Fibroblast of gingiva (primary cell): ENCODE results near the gene ELOVL6.
"Not testable (repeated sequence)": the region's sequence is repeated elsewhere in the genome, so short reads cannot be mapped to it uniquely, and the experiment has no call there.

ENCODE experiments used
- DNase-seq: peaks from one replicate; pipeline ENCODE4 v3.0.0-alpha.2; 2011; ENCODE audit warnings: low read depth

The ELOVL6 gene

DNA sequence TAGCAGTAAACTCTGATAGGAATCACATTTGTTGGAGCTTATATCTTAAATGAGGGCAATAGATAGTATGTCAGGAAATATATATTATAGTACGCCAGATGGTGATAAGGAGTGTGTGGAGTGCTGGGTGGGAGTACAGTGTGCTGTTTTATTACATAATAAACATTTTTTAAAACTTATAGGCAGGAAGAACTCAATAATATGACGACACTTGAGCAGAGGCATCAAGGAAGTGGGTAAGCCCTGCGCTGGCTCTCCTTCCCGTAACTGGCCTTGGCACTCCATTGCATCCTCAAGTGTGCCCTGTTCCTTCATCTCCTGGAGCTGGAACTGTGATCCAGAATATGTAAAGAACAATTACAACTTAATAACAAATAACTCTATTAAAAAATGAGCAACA, 123.8 kb downstream of the ELOVL6 start:
- no peak for DNase-seq

DNA sequence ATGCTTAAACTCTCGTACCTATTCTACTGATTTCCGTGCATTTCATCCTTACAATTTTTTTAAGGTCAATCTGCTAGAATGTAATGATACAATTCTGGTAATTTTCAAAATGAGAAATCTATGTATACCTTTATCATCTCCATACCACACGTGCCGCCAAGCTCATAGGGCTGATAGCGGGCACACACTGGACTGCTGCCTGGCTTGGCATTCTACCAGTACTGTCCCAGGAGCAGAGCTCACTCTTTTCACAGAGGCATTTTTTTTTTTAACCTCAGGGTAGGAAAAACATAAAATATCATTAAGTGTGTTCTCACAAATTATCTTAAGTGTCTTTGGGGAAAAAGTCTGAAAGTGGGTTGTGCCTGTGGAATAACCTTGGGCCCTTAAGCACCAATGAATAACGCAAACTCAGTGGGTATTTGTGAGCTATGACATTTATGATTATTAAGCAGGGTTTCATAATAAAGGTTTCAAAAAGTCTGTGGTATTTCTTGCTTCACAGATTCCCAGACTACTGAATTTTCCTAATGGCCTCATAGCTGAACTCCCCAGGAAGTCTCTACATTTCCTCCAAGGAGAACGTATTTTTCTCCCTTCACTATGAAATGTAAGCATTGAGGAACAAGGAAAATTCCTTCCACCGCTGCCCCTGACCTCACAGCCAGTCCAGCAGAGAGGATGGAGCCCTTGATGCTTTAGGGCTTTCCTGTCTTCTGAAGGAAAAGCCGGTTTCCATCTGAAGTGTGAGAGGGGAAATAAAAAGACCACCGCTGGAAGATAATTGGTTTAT, 125.2 kb downstream of the ELOVL6 start:
- no peak for DNase-seq

DNA sequence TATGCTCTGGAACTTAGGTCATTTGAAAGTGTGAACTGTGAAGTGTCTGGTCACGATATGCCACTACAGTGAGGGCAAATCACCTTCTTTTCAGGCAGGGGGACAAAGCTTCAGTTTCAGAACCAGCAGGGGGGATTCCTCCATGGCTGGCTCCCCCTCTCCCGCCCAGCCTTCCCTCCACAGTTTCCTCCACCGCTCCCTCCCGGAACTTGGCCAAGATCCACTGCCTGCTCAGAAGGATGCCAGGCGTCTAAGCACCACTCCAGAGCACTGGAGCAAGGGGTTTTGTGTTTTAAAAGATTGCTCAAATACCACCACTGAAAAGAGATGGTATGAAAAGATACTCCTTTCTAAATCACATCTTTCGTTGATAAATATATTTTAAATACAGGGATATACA, 126.9 kb downstream of the ELOVL6 start:
- no peak for DNase-seq

DNA sequence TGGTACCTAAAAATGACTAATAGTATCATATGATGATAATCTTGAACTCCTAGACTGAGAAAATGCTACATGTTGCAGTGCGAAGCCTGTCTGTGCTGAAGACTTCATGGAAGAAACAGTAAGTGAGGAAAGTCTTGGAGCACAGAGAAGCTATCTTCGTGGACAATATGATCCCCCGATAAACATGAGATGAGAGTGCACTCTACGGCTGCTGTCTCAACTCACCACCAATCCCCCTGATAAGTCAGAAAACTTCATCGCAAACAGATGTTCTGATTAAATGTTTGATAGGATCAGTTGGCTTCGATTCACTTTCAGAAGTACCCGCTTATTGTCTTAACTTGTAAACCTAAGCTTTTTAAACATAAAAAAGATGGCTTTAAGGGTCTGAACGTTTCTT, 130.2 kb downstream of the ELOVL6 start:
- DNase-seq, result no peak

- DNase-seq, result no peak
Measured at GRCh38 chr4:110064934-110065333, 133.5 kb downstream of the ELOVL6 start.

- no peak for DNase-seq
Measured at GRCh38 chr4:110064295-110064694, 134.1 kb downstream of the ELOVL6 start.

- DNase-seq, result no peak
Measured at GRCh38 chr4:110062166-110062565, 136.2 kb downstream of the ELOVL6 start.

- no peak for DNase-seq
Measured at GRCh38 chr4:110061076-110061475, 137.3 kb downstream of the ELOVL6 start.

GRCh38 chr4:110059556-110060191, 138.7 kb downstream of the ELOVL6 start:
- DNase-seq, result peak; percentile 60

GRCh38 chr4:110058677-110059076, 139.7 kb downstream of the ELOVL6 start:
- no peak for DNase-seq

DNA sequence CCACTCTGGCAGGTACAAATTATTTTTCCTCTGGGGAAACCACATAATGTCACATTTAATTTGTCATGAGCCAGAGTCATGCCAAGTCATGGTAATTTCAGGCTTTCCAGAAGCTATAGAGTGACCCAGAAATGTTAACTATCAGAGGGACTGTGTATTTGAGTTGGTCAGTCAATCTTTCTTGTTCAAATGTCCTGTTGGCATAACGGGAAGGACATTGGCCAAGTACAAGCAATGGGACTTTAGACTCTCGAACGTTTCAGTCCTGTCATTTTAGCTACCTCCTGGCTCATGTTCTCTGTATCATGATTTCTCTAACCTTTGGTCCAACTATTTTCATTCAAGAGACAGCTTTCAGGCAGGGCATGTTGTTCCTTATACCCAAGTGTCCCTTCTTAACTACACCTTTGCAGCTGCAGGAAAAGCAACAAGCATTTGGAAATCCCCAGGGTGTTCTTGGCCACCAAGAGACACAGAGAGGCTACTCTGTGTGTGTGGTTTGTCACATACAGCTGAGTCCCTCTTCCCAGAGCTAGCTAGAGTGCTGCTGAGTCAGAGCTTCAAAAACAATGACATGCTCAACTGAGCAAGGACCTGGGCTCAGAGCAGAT, 143.2 kb downstream of the ELOVL6 start:
- peak; percentile 3 for DNase-seq

DNA sequence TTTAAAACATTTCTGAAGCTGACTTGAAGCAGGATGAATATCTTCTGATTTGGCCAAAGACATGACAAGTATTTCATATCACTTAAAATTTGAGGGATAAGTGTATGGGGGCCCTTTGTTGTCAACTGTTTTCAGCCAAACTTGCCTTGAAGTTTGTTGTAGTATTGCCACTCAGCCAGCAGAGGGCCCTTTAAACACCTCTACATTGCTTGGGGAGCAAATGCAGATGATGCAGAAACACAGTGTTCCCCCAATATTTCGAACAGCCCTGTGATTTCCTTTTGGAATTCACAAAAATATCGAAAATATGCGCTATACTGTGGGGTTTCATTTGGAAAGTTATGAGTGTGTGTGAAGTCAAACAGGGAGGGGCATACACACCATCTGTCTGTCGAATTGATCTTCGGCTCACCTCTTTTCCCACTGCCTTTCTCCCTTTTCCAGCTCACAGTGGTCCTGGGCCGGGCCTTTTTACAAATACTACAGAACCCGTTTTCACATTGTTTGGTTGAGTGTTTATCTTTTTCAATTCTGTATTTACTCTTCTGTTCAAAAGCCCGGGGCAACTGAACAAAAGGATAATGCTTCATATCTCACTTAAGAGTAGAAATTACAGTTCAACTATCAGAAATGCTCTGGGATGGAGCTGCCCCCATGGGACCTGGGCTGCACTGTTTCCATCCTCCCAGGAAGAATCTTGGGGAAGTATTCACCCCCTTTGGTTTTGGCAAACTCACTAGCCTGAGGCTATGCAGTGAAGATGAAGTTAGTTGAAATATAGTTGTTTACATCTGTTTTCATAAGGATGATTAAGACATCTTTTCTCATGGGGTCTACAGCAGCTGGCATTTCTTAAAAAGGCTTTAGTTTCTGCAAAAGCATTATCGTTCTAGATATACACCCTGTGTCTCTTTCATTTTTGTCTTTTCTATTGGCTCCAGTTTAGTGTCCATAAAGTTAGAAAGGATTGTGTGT, 148.2 kb downstream of the ELOVL6 start:
- peak; percentile 66 for DNase-seq

DNA sequence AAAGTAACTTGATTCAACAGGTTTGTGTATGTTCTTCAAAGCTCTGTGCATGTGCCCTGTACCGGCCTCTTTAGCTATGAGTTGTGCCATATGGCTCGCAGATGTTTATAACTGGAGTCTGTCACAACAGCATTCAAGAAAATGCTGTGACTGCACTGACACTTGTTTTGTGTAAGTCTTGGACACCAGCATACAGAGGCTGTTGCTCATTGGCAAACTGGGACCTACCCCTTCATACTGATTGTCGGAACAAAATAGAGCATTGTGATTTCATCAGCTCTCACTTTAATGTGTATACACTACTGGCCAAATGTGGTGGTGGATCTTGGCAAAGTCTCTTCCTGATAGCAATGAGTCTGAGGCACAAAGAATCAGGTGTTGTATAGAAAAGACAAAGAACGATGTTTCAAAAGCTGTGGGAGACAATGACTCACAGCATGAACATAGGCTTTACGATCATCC, 151.8 kb downstream of the ELOVL6 start:
- DNase-seq, result peak; percentile 73

GRCh38 chr4:110042545-110043517, 155.6 kb downstream of the ELOVL6 start:
- peak; percentile 3 for DNase-seq

DNA sequence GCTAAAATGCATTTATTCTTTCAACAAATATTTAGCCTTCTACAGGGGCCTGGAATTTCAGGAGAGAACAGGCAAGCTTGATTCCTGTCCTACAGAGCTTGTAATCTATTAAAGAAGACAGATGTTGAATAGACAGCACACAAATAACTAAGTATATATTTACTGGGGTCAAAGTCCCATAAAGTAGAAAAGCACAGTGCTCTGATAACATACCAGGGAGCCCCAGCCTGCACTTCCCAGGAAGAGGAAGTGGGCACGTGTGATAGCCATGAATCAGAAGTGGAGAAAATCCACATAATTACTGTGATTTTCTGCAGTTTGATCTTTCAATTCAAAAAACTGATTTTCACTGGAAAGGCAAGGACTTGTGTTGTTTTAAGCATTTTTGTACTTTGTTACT, 156.7 kb downstream of the ELOVL6 start:
- no peak for DNase-seq

DNA sequence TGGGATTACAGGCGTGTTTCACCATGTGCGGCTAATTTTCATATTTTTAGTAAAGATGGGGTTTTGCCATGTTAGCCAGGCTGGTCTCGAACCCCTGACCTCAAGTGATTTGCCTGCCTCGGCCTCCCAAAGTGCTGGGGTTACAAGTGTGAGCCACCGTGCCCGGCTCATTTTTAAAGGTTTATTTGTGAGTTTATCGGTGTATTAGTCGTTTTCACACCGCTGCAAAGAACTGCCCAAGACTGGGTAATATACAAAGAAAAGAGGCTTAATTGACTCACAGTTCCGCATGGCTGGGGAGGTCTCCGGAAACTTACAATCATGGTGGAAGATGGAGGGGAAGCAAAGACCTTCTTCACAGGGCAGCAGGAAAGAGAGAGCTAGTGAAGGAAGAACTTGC, 159.3 kb downstream of the ELOVL6 start:
- not testable (repeated sequence) for DNase-seq

DNA sequence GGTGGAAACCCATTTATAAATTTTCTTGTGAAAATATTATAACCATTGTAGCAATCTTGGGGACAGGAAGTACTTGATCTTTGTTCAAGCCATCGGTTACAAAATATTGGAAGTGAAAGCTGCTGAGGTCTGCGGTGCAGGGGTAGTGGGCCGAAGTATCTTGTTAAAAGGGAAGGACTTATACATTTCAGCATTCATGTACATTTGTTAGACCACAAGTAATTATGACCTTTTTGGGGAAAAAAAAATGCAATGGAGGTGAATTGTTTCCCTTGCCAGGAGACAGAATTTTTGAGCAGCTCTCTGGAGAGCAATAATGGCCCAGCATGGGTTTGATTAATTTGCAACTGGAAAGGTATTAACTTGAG, 164.4 kb downstream of the ELOVL6 start:
- no peak for DNase-seq

DNA sequence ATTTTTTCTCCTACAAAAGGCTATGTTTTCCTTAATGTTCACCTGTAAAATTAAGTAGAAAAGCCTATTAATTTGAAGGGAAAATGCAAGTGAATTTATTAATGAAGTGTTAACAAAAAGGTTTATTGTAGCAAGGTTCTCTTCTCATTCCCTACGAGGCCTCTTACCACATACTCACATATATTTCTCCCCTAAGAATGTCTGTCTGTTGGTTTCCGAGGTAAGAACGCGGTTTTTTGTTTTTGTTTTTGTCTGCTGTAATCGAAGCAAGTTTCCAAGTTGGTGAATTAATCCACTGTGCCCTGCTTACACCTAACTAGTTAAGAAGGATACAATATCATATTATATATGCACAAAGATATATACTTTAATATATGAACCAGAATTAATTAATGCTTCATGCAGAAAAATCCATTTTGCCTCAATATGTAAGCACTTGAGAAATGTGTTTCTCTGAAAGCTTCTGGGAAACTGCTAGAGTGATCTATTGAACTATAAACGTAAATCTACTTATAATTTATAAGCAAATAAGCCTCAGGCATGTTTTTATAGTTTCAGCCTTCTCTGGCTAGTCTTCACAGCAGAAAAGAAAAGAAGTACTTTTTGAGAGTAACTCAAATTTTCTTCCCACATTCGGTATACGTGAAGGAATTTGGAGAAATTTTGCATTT, 164.9 kb downstream of the ELOVL6 start:
- no peak for DNase-seq

DNA sequence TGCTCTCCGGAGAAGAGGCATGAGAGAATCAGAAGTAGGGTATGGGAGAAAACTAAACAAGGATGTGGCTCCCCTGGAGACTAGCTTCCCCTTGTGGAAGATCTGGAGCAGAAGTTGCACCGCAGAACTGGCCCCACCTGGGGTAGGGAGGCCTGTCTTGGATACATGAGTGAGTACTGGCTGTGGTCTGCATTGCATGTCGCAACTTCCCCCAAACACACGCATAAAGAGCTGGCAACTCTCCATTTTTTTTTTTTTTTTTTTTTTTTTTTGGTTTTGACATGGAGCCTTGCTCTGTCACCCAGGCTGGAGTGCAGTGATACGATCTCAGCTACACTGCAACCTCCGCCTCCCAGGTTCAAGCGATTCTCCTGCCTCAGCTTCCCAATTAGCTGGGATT, 165.8 kb downstream of the ELOVL6 start:
- DNase-seq, result no peak

DNA sequence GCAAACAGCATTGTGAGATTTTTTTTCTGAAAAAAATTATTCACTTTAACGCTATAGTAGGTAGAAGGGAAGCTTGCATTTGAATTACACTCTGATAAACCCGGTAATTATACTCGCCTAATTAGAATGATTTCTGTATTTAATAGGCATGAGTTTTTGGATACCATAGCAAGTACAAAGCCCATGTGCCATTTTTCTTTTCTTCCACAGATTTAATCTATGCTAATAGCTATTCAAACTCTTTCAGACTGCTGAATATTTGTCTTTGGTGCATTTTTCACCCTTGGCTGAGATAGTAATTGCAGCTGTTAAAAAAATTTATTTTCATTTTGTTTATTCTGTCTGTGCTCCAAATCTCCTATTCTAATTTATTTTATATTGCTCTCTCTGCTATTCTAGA, 172.7 kb downstream of the ELOVL6 start:
- no peak for DNase-seq
